Heart left ventricle (tissue), 16 donors: ENCODE measurements around the gene ERGIC1. TPM values are rescaled to one million over a fixed set of nuclear protein-coding genes. Genes with fewer than 3 reads are reported as not detected.
A peak's percentile ranks its signal among the peaks of the same experiment; 100 is the strongest.
"Not testable (repeated sequence)": the region's sequence is repeated elsewhere in the genome, so short reads cannot be mapped to it uniquely, and the experiment has no call there.

Experiments
- ATAC-seq, 4 donors: fragments of 200-7000 bp; cut with Tn5 transposase; one replicate each; pipeline ENCODE4 v1.9.1; 2020 to 2022; ENCODE audit warnings: moderate library complexity in 4 of 4, mild to moderate bottlenecking in 3 of 4, moderate number of reproducible peaks in 1 of 4
- DNase-seq, 5 donors: peaks; one replicate each; pipeline ENCODE4 v3.0.0-alpha.2; 2020
- H3K27ac ChIP-seq, 12 donors: fragments of 200-600 bp; sonication (generic) in 4 of 12; one replicate each; pipeline versions ENCODE4 v1.5.0 to v1.8.0; 2016 to 2022; ENCODE audit warnings: mild to moderate bottlenecking in 2 of 12
- H3K27me3 ChIP-seq, 9 donors: fragments of 200-600 bp; sonication (generic) in 2 of 9; one replicate each; pipeline versions ENCODE4 v1.5.1 to v1.8.0; 2016 to 2022; ENCODE audit warnings: mild to moderate bottlenecking in 3 of 9
- H3K36me3 ChIP-seq, 9 donors: fragments of 200-600 bp; sonication (generic) in 2 of 9; one replicate each; pipeline versions ENCODE4 v1.5.0 to v1.8.0; 2018 to 2022; ENCODE audit warnings: mild to moderate bottlenecking in 2 of 9
- H3K4me1 ChIP-seq, 12 donors: fragments of 200-600 bp; sonication (generic) in 4 of 12; one replicate each; pipeline versions ENCODE4 v1.5.0 to v1.8.0; 2016 to 2022; ENCODE audit warnings: mild to moderate bottlenecking in 3 of 12
- H3K4me3 ChIP-seq, 12 donors: fragments of 200-600 bp; sonication (generic) in 4 of 12; one replicate each; pipeline versions ENCODE4 v1.5.0 to v1.8.0; 2017 to 2022; ENCODE audit warnings: mild to moderate bottlenecking in 9 of 12, moderate library complexity in 4 of 12
- H3K9me3 ChIP-seq, 12 donors: fragments of 200-600 bp; sonication (generic) in 4 of 12; one replicate each; pipeline versions ENCODE4 v1.5.0 to v1.8.0; 2016 to 2022; ENCODE audit warnings: mild to moderate bottlenecking in 1 of 12
- CTCF ChIP-seq, 12 donors: fragments of 200-600 bp; sonication (generic) in 4 of 12; IDR thresholded peaks; one replicate each; pipeline versions ENCODE4 v1.5.0 to v1.8.0; 2018 to 2022; ENCODE audit warnings: antibody characterized with exemption in 12 of 12, mild to moderate bottlenecking in 5 of 12
- POLR2A ChIP-seq, 2 donors: fragments of 450-650 bp; IDR thresholded peaks; one replicate each; pipeline ENCODE4 v1.6.1; 2017; ENCODE audit warnings: antibody characterized with exemption in 2 of 2, mild to moderate bottlenecking in 2 of 2, moderate library complexity in 2 of 2
- WGBS, 4 donors: extraction: QIAGEN DNeasy Blood & Tissue Kit in 2 of 4; methylation state at CpG; one replicate each; pipeline versions ENCODE4 v1.1.5 to v1.1.7; 2013 to 2018; 5-methylcytosine and 5-hydroxymethylcytosine counted together
- intact Hi-C, 10 donors: fragments of 100-400 bp; cut with DNase I; formaldehyde crosslinking; loops; one replicate each; pipeline versions ENCODE4 v1.11.1 to v1.14.2; 2022
- polyA plus RNA-seq, 2 donors: library from polyadenylated mRNA; stranded (reverse); fragments of 200-250 nt; gene quantifications; one replicate each; pipeline ENCODE4 v1.2.3, GENCODE V29; 2013
- total RNA-seq, 9 donors: library from RNA; depleted of rRNA in 2 of 9; stranded (reverse); fragments of >200 nt in 2 of 9; fragmentation: NEBNext Ultra II Directional in 3 of 9; extraction: Animal tissue kit (Norgen Biotek cat#: 25700) in 3 of 9; gene quantifications; one replicate each; pipeline versions ENCODE4 v1.1.0 to v1.2.4, GENCODE V29; 2016 to 2023
- donor health status: ischemic (EF 13 %, LVEDD 7.1; RV severe dilation, severe dysfunction).
- donor health status: healthy with polysubstance abuse.
- donor health status: DM: no; HTN: yes; CAD: no.
- donor health status: DM: no; HTN: no; CAD: no.
- donor health status: ischemic (EF 25% LVEDD 6.9; RV normal size, moderate dysfunction).
- donor health status: ischemic (EF 25% LVEDD 5.7; RV mildly dilated, moderate dysfunction).
- donor health status: healthy.
- donor health status: DM: yes; HTN: yes; CAD: no.
- donor health status: ischemic (EF 35%, LVEDD 5.7; RV mildly dilated, moderate dysfunction).
- donor health status: nonischemic (EF 11% LVEDD 7.7; RV severe dilation, severe dysfunction).
- donor health status: DM: yes; HTN: yes; CAD: no.
- donor health status: PGD.
- donor health status: ischemic (EF 29% LVEDD 5.4; RV normal size, mild dysfunction).
- donor health status: nonischemic (EF 23%, LVEDD 6.1; RV moderate dilation, normal function).

Gene ERGIC1
- total and polyA plus RNA-seq, 11 donors = 66.6 to 115 (median 84.9) TPM

GRCh38 chr5:172861461-172861860 is 27.4 kb downstream of the ERGIC1 start:
- ATAC-seq = no peak
- H3K9me3 ChIP-seq = no peaks in the 10 kb centered on the region
- peaks cover 24 to 76% (median 57%) of the 10 kb centered on the region in 12 donors for H3K4me1 ChIP-seq
- WGBS, 4 donors = 52 to 62% (median 58%) methylated on average over 5 of the region's 5 CpGs
- H3K27ac ChIP-seq = peak overlapping the region; percentile 87 to 97 (median 94)
- no peak for TF ChIP-seq CTCF (IDR thresholded peaks at IDR 0.05)
- no peak for TF ChIP-seq POLR2A (IDR thresholded peaks at IDR 0.05)
- H3K27me3 ChIP-seq = no peaks in the 10 kb centered on the region
- H3K36me3 ChIP-seq = peaks cover 0 to 7% (median 0%) of the 10 kb centered on the region in 9 donors
- DNase-seq = no peak
- H3K4me3 ChIP-seq = peak overlapping the region in 2 of 12 donors; percentile 18 to 26
- intact Hi-C loops = loop anchor here in 6 of 10 donors (2.0 to 10.0 kb wide), 6 partner anchors 41 to 144 kb away; partner anchors contain the start of gene DUSP1 (in 4 of the 6)

DNA sequence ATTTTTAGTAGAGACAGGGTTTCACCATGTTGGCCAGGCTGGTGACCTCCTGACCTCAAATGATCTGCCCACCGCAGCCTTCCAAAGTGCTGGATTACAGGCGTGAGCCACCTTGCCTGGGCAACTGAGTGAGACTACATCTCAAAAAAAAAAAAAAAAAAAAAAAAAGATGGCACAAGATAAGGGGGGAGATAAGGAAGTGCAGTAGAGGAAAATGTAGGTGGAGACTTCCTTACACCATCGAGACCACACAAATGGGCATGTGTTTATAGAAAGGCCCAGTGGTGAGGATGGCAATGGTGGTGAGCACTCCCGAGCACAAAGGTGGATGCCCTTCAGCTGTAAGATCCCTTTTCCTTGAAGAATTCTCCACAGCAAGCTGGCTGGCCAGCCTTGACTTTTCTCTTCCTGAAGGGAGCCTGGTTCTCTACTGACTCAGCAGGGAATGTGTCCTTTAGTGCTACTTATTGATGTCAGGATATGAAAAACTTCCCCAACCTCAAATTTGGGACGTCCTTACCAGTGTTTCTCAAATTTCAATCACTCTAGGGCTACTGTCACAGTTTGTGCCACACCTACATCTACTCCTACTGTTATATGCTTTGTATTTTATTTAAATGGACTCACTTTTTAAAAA is 28.2 kb downstream of the ERGIC1 start:
- peaks cover 0 to under 1% (median 0%) of the 10 kb centered on the region in 9 donors for H3K36me3 ChIP-seq
- peaks cover 28 to 80% (median 64%) of the 10 kb centered on the region in 12 donors for H3K4me1 ChIP-seq
- H3K27me3 ChIP-seq = no peaks in the 10 kb centered on the region
- H3K4me3 ChIP-seq = no peak overlapping the region
- intact Hi-C loops = loop anchor here in 4 of 10 donors (5.0 to 10.0 kb wide), 4 partner anchors 40 to 145 kb away; partner anchors contain the start of gene DUSP1 (in 3 of the 4)
- 72 to 75% (median 74%) methylated on average over 5 of the region's 5 CpGs for WGBS, 4 donors
- ATAC-seq (no peak), DNase-seq (peak in 1 of 5 donors; percentile 27)
- H3K9me3 ChIP-seq = no peaks in the 10 kb centered on the region
- H3K27ac ChIP-seq = peak overlapping the region; percentile 35 to 97 (median 94)
- TF ChIP-seq CTCF (IDR thresholded peaks at IDR 0.05) = no peak
- TF ChIP-seq POLR2A (IDR thresholded peaks at IDR 0.05) = no peak

DNA sequence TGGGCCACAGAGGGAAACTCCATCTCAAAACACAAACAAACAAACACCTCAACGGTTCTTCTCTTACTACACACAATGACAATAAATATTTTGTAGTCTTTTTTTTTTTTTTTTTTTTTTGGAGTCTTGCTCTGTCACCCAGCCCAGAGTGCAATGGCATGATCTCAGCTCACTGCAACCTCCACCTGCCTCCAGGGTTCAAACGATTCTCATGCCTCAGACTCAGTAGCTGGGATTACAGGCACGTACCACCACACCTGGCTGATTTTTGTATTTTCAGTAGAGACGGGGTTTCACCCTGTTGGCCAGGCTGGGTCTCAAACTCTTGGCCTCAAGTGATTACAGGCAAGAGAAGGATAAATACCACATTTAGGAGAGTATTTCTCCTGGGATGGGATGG is 30.1 kb downstream of the ERGIC1 start:
- not testable (repeated sequence) for H3K4me3 ChIP-seq, H3K36me3 ChIP-seq, H3K9me3 ChIP-seq, ATAC-seq, DNase-seq, H3K27me3 ChIP-seq
- intact Hi-C loops = loop anchor here in 4 of 10 donors (5.0 to 10.0 kb wide), 4 partner anchors 38 to 147 kb away; partner anchors contain the start of gene DUSP1 (in 3 of the 4)
- WGBS, 4 donors = 83 to 85% (median 85%) methylated on average over 4 of the region's 4 CpGs
- Histone ChIP-seq H3K4me1 (peaks cover 36 to 86% (median 66%) of the 10 kb centered on the region in 12 donors), H3K27ac (peak overlapping the region in 1 of 12 donors; percentile 97)

DNA sequence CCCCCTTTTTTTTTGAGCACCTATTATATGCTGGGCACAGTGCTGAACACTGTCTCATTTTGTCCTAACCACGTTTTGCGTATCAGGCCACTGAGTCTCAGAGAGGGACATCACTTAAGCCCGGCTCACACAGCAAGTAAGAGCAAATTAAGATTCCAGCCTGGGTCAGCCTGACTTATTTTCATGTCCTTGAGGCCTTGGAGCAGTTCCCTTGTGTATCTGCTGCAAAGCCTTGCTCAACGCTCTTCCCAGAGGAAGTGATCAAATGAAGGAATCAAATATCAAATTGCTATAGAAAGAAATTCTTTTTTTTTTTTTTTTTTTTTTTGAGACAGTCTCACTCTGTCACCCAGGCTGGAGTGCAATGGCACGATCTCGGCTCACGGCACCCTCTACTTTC is 30.7 kb downstream of the ERGIC1 start:
- Histone ChIP-seq H3K4me1 (peaks cover 37 to 86% (median 66%) of the 10 kb centered on the region in 12 donors), H3K27me3 (no peaks in the 10 kb centered on the region), H3K4me3 (no peak overlapping the region), H3K9me3 (no peaks in the 10 kb centered on the region), H3K36me3 (no peaks in the 10 kb centered on the region), H3K27ac (peak overlapping the region in 1 of 12 donors; percentile 96)
- TF ChIP-seq CTCF (IDR thresholded peaks at IDR 0.05) = no peak
- no peak for TF ChIP-seq POLR2A (IDR thresholded peaks at IDR 0.05)
- DNase-seq (peak in 1 of 5 donors; percentile 0), ATAC-seq (no peak)
- WGBS, 4 donors = 79 to 91% (median 87%) methylated on average over 7 of the region's 7 CpGs
- intact Hi-C loops = loop anchor here in 7 of 10 donors (5.0 to 10.0 kb wide), 4 partner anchors 38 to 147 kb away; partner anchors contain the start of gene DUSP1 (in 5 of the 7)
